Measurements from ENCODE around the gene TUB.

- TF ChIP-seq CTCF (IDR thresholded peaks at IDR 0.05; ENCODE audit: insufficient read depth, low read length, poor library complexity, severe bottlenecking) (peak; percentile 54), EZH2phosphoT487 (conservative IDR thresholded peaks at IDR 0.05; ENCODE audit: low read length) (no peak)
Observed at GRCh38 chr11:8090756-8091155, 9.7 kb downstream of the TUB start.

Measured in SU-DHL-6 (cell line).